NCI-H1105 (cell line): ENCODE measurements around the gene EHMT1.
"Not testable (repeated sequence)": the region's sequence is repeated elsewhere in the genome, so short reads cannot be mapped to it uniquely, and the experiment has no call there.

ENCODE experiments used
- DNase-seq: peaks from one replicate; lab custom pipeline; 2025; lab: John Stamatoyannopoulos, UW

Gene EHMT1

DNA sequence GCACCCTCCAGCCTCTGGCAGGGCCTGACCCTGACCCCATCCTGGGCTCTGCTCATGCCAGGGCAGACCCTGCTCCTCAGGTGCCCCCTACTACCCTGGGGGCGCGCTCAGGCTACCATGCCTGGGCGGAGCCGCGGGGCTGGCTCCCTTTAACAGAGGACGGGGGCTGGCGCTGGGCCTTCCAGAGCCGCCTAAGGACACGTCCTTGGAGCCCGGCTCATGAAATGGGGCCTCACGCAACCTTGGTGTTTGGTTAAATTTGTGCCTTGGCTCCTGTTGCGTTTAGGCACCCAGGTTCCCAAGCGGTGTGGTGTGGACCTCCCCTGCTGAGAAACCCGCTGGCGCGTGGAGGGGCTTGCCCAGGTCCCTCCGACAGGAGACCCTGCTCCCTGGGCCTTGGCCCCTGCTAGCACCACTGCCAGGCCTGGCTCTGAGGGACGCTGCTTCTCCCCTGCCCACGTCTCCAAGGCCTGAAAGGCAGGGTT is 3.4 kb upstream of the EHMT1 start:
- DNase-seq: no peak

DNA sequence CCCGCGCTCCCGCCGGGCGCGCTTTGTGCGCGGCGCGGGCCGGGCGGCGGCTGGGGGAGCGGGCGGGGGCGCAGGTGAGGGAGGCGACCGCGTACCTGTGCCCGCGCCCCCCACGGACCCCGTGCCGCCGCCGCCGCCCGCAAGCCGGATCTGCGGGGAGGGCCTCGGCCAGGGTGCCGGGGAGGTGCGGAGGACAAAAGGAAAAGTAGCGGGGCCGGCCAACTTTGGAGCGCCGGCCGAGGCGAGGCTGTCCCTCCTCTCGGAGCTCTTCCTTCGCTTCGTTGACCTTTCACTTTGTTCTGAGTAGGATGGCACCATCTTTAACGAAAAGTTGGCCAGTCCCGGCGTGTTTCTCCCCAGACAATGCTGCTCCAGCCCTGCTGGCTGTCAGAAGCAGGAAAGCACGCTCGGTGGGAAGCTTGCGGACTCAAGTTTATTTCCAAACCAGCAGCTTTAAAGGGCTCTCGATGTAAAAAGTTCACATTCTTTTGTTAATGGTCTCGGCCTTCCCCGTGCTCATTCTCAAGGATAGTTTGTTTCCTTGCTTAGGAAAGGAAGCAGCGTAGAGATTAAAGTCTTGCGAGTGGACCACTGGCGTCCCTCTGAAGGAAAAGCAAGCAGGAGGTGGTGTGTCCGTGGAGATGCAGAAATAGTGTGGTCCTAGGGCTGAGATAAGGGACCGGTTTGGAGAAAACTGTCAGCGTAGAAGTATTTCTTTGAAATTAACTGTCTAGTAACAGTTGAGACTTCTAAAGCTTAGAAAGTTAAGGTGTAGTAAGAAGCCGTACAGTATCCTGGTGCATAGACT is 639 bp downstream of the EHMT1 start:
- DNase-seq: no peak

DNA sequence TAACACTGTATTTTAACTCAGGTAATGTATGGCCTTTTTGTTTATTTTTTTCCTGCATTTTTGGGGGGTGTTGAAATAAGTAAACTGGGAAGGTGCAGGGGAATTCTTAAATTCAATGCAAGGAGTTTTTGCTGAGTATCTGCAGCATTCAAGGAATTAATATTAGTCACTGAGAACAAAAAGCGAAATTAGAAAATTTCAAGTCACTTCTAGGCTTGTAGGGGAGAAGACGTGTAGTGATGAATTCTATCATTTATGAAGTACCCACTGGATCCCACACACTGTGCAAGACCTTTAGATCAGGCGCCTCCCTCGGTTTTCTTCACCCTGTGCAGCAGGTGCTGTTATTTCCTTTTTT is 1.2 kb downstream of the EHMT1 start:
- no peak for DNase-seq

DNA sequence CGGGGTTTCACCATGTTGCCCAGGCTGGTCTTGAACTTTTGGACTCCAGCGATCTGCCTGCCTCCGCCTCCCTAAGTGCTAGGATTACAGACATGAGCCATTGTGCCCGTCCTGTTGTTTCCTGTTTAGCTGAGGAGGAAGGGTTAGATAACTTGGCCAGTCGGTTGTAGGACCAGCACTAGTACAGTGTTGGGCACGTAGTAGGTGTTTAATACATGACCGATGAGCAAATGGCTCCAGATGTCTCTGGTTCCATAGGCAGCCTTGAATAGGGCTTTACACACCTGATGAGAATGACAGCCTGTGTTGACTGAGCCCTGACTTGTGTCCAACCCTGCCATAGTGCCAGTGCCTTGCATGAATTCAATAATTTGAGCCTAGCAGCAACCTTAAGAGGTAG is 1.8 kb downstream of the EHMT1 start:
- no peak for DNase-seq

DNA sequence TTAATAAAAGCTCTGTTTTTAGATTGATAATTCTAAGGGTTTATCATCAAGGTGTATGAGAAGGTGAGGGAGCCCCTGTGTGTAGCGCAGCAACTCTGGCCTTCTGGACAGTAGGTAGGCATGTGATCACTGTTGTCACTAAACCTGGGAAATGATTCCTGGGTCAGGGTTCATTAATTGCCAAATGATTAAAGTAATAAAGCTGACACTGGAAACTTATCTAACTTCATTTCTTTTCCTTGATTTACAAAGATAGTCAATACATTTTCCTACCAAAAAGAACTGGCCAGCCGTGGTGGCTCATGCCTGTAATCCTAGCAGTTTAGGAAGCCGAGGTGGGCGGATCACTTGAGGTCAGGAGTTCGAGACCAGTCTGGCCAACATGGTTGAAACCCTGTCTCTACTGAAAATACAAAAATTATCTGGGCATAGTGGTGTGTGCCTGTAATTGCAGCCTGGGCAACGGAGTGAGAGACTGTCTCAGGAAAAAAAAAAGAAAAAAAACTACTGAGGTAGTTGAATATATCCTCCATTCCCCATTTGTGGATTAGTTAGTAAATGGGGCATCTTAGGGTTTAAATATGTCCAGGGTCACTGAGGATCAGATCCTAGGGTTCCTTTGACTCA is 2.4 kb downstream of the EHMT1 start:
- DNase-seq: no peak

DNA sequence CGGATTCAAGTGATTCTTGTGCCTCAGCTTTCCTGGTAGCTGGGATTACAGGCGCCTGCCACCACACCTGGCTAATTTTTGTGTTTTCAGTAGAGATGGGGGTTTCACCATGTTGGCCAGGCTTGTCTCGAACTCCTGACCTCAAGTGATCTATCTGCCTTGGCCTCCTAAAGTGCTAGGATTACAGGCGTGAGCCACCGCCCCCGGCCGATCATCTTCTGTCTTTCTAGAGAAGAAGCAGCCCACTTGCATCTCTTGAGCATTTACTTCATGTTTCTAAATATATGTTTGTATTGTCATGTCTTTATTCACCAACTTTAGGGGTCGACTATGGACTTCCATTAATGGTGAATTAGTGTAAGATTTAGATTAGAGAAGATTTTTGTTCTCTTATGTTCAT is 3.4 kb downstream of the EHMT1 start:
- not testable (repeated sequence) for DNase-seq

DNA sequence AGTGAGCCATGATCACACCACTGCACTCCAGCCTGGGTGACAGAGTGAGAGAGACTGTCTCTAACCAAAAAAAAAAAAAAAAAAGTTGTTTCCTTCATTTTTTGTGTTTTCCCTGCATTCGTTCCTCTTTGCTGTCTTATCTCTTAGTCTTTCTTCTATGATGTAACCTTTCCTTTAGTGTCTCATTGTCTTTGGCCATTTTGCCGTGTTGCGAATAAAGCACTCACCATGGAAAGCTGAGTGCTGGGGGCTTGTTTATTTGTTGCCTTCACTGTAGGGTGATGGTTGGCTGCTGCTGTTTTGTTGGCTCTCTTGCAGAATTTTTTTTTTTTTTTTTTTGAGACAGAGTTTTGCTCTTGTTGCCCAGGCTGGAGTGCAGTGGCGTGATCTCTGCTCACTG is 7.7 kb downstream of the EHMT1 start:
- DNase-seq: no peak

DNA sequence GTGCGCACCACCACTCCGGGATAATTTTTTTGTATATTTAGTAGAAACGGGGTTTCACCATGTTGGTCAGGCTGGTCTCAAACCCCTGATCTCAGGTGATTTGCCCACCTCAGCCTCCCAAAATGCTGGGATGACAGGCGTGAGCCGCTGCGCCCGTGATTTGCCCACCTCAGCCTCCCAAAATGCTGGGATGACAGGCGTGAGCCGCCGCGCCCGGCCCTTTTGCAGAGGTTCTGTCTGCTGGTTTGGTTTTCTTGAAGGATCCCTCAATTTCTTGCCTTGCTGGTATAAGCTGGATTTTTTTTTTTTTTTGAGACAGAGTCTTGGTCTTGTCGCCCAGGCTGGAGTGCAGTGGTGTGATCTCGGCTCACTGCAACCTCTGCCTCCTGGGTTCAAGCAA is 8.6 kb downstream of the EHMT1 start:
- DNase-seq: not testable (repeated sequence)

DNA sequence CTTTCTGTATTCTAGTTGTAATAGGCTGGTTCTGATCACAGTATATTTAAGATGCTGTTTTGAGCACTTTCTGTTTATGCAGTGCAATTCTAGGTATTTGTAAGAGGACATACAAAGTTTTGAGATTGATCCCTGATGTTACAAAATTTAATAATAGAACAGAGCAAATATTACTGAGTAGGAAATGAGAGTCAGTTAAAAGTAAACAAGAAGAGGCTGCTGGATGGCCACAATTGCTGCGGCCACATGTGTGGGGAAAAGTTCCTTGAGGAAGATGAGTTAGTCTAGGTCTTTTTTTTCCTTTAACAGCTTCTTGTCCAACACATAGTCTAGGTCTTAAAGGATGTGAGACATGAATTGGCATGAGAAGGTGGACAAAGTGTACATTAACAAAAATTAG is 11.3 kb downstream of the EHMT1 start:
- DNase-seq: no peak

DNA sequence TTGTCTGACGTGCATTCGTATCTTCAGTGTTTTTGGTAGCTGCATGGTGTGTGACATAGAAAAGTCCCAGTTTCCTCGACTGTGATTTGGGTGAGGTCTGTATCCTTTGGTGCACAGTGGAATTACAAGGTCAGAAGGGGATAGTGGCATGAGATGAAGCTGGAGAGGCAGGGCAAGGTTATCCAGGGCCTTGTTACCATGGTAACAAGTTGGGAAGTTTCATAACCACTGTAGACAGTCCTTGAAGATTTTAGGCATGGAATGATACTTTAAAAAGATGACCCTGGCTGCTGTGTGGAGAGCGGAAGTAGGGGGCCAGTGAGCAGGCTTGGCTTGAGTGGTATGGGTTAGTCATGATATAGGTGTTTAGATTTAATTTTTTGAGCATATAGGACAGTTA is 11.9 kb downstream of the EHMT1 start:
- no peak for DNase-seq

DNA sequence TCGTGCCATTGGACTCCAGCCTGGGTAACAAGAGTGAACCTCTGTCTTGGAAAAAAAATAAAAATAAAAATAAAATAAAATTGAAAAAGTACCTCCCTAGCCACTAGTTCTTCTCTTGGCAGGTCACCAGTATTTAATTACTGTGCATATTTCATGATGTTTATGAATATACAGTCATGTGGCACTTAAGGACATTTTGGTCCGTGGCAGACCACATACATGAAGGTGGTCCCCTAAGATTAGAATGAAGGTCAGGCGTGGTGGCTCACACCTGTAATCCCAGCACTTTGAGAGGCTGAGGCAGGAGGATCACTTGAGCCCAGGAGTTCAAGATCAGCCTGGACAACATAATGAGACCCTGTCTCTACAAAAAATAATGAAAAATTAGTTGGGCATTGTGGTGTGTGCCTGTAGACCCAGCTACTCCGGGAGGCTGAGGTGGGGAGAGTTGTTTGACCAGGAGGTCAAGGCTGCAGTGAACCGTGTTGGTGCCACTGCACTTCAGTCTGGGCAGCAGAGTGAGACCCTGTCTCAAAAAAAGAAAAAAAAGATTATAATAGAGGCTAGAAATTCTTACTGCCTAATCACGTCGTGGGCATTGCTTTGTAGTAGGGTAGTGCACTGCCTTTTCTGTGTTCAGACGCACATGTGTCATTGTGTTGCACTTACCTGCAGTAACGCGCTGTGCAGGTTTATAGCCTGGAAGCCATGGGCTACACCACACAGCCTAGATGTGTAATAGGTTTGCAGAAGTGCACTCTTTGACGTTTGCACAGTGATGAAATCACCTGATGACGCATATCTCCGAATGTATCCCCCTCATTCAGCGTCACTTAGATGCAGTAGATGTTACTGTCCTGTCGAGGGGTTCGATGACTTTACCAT is 12.8 kb downstream of the EHMT1 start:
- DNase-seq: no peak

DNA sequence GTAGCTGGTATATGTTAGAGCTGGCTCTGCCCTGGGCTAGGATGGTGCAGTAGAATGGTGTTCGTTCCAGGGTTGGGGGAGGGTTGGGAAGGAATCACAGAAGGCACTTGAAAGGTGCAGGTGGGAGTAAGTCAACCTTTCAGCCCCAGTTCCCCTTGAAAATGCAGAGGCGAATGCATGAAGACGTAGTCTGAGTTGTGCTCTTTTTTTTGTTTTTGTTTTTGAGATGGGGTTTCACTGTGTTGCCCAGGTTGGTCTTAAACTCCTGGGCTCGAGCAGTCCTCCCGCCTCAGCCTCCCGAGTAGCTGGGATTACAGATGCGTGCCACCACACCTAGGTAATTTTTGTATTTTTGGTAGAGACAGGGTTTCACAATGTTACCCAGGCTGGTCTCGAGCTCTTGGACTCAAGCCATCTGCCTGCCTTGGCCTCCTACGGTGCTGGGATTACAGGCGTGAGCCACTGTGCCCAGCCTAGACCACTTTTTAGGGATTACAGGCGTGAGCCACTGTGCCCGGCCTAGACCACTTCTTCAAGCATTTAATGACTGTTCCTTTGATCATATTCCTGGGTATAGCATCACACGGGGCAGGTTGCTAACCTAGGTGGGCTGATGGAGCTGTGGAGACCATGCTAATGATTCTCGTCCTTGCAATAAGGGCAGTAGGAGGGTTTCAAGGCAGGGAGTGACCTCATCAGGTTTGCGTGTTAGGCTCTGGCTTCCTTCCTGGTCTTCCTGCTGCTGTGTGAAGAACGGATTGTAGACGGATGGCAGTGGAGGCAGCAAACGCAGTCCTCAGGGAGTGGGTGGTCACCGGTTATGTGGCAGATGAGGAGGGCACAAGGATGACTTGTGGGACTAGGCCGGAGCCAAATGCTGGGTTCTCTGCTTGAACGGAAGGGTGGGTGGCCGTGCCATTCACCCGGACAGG is 13.7 kb downstream of the EHMT1 start:
- no peak for DNase-seq

DNA sequence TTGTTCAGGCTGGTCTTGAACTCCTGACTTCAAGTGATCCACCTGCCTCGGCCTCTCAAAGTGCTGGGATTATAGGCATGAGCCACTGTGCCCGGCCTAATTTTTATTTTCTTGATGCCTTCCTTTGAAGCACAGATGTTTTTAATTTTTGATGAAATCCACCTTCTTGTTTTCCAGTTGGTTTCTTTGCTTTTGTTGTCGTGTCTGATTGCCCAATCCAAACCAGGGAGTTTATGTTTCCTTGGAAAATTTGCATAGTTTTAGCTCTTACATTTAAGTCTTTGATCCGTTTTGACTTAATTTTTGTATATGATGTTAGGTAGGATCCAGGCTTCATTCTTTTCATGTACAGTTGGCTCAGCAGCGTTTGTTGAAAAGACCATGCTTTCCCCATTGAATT is 15.2 kb downstream of the EHMT1 start:
- no peak for DNase-seq

DNA sequence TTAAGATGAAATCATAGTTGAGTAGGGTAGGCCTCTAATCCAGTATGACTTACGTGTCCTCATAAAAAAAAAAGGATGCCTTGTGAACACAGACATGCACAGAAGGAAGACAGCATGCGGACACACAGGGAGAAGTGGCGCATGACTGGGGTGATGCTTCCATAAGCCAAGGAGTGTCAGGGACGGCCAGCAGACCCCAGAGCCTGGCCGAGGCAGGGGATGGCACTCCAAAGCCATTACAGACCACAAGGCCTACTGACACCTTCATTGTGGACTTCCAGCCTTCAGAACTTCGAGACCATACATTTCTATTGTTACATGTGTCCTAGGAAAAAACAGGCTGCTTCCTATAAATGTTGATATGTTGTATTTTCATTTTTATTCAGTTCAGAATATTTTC is 19.9 kb downstream of the EHMT1 start:
- DNase-seq: no peak

DNA sequence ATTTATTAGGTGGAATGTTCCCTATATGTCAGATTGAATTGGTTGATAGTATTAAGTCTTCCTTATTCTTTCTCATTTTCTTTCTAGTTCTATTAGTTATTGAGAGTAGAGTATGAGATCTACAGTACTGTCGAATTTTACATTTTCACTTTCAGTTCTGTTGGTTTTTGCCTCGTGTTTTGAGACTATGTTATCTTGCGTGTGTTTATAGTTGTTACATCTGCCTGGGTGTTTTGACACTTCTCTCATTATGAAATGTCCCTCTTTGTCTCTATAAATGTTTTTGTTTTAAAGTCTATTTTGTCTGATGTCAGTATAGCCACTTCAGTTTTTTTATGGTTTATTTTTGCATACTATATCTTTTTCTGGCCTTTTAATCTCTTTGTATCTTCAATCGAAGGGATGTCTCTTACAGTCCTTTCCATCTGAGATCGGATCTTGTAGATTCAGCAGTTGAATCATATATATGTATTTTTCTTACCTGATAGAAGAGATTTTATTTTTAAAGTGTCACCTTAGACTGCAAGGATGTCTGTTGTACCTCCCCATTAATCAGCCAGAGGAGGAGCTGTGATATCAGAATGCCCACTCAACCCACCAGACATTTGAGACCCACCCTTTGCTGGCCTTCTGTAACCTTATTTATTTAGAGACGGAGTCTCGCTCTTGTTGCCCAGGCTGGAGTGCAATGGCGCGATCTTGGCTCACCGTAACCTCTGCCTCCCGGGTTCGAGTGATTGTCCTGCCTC is 20.7 kb downstream of the EHMT1 start:
- no peak for DNase-seq

DNA sequence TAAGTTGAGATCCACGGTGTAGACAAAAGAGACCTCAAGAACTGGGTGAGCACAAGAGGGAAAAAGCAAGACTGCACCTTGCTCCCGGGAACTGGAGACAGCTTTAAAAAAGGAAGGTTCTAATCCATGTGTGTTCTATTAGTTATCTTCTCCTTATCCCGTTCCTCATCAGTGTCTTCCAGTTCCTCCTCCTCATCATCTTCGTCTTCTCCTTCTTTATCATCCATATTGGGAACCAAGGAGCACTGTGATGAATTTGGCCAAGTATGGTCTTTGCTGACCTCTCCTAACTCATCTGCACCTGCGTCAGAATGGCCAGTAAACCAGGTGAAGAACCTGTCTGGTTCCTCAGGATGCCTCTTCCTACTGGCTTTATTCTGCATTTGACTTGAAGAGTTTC is 22.1 kb downstream of the EHMT1 start:
- no peak for DNase-seq

DNA sequence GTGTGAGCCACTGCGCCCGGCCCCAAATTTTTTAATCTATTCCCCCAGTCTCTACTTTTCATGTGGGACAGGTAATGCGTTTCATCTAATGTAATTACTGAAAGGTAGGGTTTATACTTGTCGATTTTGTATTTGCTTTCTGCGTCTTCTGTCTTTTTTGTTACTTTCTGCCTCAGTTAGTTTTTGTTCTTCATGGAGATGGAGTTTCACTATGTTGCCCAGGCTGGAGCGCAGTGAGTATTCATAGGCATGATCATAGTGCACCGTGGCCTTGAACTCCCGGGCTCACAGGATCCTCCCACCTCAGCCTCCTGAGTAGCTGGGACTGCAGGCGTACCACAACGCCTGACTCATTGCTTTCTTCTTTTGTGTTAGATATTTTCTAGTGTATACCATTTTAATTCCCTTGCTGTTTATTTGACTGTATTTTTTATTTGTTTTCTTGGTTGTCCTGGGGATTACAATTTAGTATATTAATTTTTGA is 23.4 kb downstream of the EHMT1 start:
- DNase-seq: no peak

DNA sequence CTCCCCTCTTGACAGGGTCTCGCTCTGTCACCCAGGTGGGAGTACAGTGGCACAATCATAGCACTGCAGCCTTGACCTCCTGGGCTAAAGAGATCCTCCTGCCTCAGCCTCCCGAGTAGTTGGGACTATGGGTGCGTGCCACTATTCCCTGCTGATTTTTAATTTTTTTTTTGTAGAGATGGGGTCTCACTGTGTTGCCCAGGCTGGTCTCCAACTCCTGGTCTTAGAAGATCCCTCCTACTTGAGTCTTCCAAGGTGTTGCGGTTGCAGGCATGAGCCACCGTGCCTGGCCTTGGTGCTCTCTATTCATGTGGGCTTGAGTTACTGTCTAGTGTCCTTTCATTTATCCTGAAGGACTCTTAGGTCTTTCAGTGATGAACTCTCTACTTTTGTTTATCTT is 24.1 kb downstream of the EHMT1 start:
- DNase-seq: no peak

DNA sequence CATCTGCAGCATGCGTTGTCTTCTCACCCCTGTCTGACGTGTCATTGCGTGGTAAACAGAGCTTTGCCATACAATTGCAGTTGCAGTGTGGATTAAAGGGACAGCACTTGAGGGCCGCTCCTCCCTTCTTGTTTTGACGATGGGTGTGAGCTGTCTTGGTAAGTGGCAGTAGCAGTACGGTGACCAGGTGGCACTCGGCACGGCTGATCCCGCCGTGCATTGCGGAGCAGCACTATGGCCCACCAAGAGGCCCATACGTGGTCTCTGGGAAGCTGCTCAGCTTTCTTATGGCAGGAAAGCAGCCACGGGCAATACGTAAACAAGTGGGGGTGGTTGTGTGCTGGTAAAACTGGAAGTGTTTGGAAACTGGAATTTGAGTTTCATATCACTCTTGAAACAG is 25.1 kb downstream of the EHMT1 start:
- no peak for DNase-seq

DNA sequence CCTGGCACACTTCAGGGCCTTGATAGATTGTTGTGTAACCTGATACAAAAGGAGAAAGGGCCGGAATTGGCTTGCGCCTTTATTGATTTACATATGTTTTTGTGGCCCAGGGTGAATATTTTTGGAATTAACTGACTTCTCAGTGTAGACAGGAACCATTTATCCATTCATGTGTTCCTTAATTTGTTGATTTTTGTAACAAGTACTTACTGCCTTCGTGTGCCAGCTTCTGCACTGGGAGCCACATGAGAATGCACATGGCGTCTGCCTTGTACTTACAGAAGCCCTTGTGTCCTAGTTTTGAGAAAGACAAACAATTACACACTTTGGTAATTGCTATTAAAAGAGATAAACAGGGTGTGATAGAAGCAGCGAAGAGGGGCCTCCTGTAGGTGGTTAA is 26.4 kb downstream of the EHMT1 start:
- DNase-seq: no peak

DNA sequence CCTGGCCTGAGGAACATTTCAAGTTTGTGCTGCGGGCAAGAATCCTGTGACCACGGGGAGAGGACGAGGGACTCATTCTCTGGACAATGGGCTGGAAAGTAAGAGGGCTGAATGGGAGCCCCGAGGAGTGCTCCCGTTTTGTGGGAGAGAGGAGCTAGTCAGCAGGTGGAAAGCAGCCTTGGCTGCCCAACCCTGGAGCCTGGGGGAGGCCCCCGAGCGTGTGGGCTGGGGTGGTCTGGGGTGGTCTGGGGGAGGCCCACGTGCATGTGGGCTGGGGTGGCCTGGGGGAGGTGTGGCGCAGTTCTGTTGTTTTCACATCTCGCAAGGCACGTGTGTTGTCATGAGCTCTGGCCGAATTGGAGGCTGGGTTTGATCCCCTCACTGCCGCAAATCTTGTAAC is 27.5 kb downstream of the EHMT1 start:
- no peak for DNase-seq
